NB4 (cell line): ENCODE data around the gene LPAR5.

Source experiments
- CTCF ChIP-seq: IDR thresholded peaks from one replicate; pipeline ENCODE4 v1.5.1; 2012; ENCODE audit warnings: low read depth, low read length
- MAX ChIP-seq: IDR thresholded peaks from 2 replicates; pipeline ENCODE4 v1.6.1; 2011; ENCODE audit warnings: low read depth, low read length
- MYC ChIP-seq: IDR thresholded peaks from 2 replicates; pipeline ENCODE4 v1.6.1; 2011; ENCODE audit warnings: low read depth, low read length
- POLR2A ChIP-seq: IDR thresholded peaks from 2 replicates; pipeline ENCODE4 v1.6.1; 2011; ENCODE audit warnings: mild to moderate bottlenecking; ENCODE audit not compliant: insufficient read length; ENCODE audit errors: extremely low read depth

- TF ChIP-seq MAX (no peak), CTCF (no peak), POLR2A (no peak), MYC (no peak)
Observed at GRCh38 chr12:6646276-6647082, 10.7 kb upstream of the LPAR5 start.
